GM23338 (cell line): ENCODE data around the gene STEAP1B. TPM values are rescaled to one million over a fixed set of nuclear protein-coding genes. Genes with fewer than 3 reads are reported as not detected.

ENCODE experiments used
- ATAC-seq: fragments of 200-7000 bp; cut with Tn5 transposase; 3 replicates; pipeline ENCODE4 v1.9.1; 2020
- DNase-seq: peaks from one replicate; pipeline ENCODE4 v3.0.0-alpha.2; 2015; ENCODE audit warnings: low spot score
- H2AFZ ChIP-seq: fragments of 200-600 bp; sonication (generic); 2 replicates; pipeline ENCODE4 v1.8.0; 2016; ENCODE audit warnings: antibody characterized with exemption, mild to moderate bottlenecking, moderate library complexity
- H3F3A ChIP-seq: fragments of 200-600 bp; sonication (generic); replicated peaks from 2 replicates; pipeline ENCODE4 v1.8.0; 2017; ENCODE audit warnings: antibody characterized with exemption, mixed run types, low read depth
- H3K27ac ChIP-seq: fragments of 200-600 bp; sonication (generic); 2 replicates; pipeline ENCODE4 v1.6.1; 2016; ENCODE audit warnings: low read depth
- H3K27me3 ChIP-seq: fragments of 200-600 bp; sonication (generic); 2 replicates; pipeline ENCODE4 v1.8.0; 2016; ENCODE audit warnings: mild to moderate bottlenecking, mixed run types, moderate library complexity; ENCODE audit not compliant: insufficient read depth
- H3K36me3 ChIP-seq: fragments of 200-600 bp; sonication (generic); 2 replicates; pipeline ENCODE4 v1.8.0; 2016; ENCODE audit warnings: mild to moderate bottlenecking; ENCODE audit not compliant: insufficient read depth
- H3K4me1 ChIP-seq: fragments of 200-600 bp; sonication (generic); 2 replicates; pipeline ENCODE4 v1.8.0; 2016; ENCODE audit warnings: mild to moderate bottlenecking, moderate library complexity; ENCODE audit not compliant: insufficient read depth
- H3K4me2 ChIP-seq: fragments of 200-600 bp; sonication (generic); 2 replicates; pipeline ENCODE4 v1.7.1; 2017; ENCODE audit warnings: mixed run types
- H3K4me3 ChIP-seq: fragments of 200-600 bp; sonication (generic); 2 replicates; pipeline ENCODE4 v1.6.1; 2016; ENCODE audit warnings: mixed run types
- H3K79me2 ChIP-seq: fragments of 200-600 bp; sonication (generic); replicated peaks from 2 replicates; pipeline ENCODE4 v1.8.0; 2017; ENCODE audit warnings: mild to moderate bottlenecking; ENCODE audit not compliant: insufficient read depth
- H3K9me2 ChIP-seq: fragments of 200-600 bp; sonication (generic); 2 replicates; pipeline ENCODE4 v1.8.0; 2017; ENCODE audit not compliant: insufficient read depth
- H4K20me1 ChIP-seq: fragments of 200-600 bp; sonication (generic); replicated peaks from 2 replicates; pipeline ENCODE4 v1.8.0; 2017; ENCODE audit warnings: mild to moderate bottlenecking; ENCODE audit not compliant: insufficient read depth
- H3K27ac Mint-ChIP-seq: 2 replicates; pipeline ENCODE4 v1.8.0; 2020; ENCODE audit warnings: inconsistent platforms, mild to moderate bottlenecking, moderate library complexity, mixed read lengths
- H3K27me3 Mint-ChIP-seq: 3 replicates; pipeline ENCODE4 v1.8.0; 2022; ENCODE audit warnings: low read depth, mild to moderate bottlenecking, moderate library complexity, mixed read lengths, inconsistent platforms; ENCODE audit not compliant: insufficient read depth, poor library complexity
- H3K36me3 Mint-ChIP-seq: 3 replicates; pipeline ENCODE4 v1.8.0; 2021; ENCODE audit warnings: low read depth, mild to moderate bottlenecking, inconsistent platforms, moderate library complexity, mixed read lengths
- H3K4me1 Mint-ChIP-seq: 3 replicates; pipeline ENCODE4 v1.8.0; 2020; ENCODE audit warnings: mild to moderate bottlenecking, inconsistent platforms, mixed read lengths
- H3K4me3 Mint-ChIP-seq: 3 replicates; pipeline ENCODE4 v1.8.0; 2021; ENCODE audit warnings: moderate library complexity, mild to moderate bottlenecking, inconsistent platforms, mixed read lengths
- H3K9me3 Mint-ChIP-seq: 3 replicates; pipeline ENCODE4 v1.8.0; 2020; ENCODE audit warnings: moderate library complexity, mild to moderate bottlenecking, inconsistent platforms, mixed read lengths
- CREB1 ChIP-seq: fragments of 250-450 bp; sonication (Bioruptor Pico); IDR thresholded peaks from 2 replicates; pipeline ENCODE4 v1.5.0; 2020; ENCODE audit warnings: low read depth, mild to moderate bottlenecking, moderate library complexity
- CTCF ChIP-seq, 2 experiments: fragments of 200-600 bp in 1 of 2; sonication (generic) in 1 of 2; conservative IDR thresholded peaks; 2 replicates each; pipeline versions ENCODE4 v1.5.1 to v1.6.1; 2016 to 2017; ENCODE audit warnings: antibody characterized with exemption in 2 of 2, low read depth in 2 of 2, mild to moderate bottlenecking in 2 of 2, moderate library complexity in 1 of 2
- EZH2phosphoT487 ChIP-seq: fragments of 200-600 bp; sonication (generic); IDR thresholded peaks from one replicate; pipeline ENCODE4 v1.8.1; 2018; ENCODE audit warnings: antibody characterized with exemption; ENCODE audit not compliant: unreplicated experiment
- NANOG ChIP-seq: IDR thresholded peaks from 2 replicates; pipeline ENCODE4 v1.6.1; 2016; ENCODE audit warnings: antibody characterized with exemption, borderline replicate concordance
- STAT1 ChIP-seq: IDR thresholded peaks from one replicate; pipeline ENCODE4 v1.6.1; 2016; ENCODE audit warnings: antibody characterized with exemption; ENCODE audit not compliant: unreplicated experiment
- ZNF114 ChIP-seq: fragments of 250-450 bp; sonication (Bioruptor Pico); IDR thresholded peaks from 2 replicates; pipeline ENCODE4 v1.5.0; 2020; ENCODE audit warnings: mild to moderate bottlenecking, moderate library complexity
- ZNF462 ChIP-seq: fragments of 250-450 bp; sonication (Bioruptor Pico); IDR thresholded peaks from 2 replicates; pipeline ENCODE4 v1.5.0; 2020; ENCODE audit warnings: mild to moderate bottlenecking, moderate library complexity
- polyA plus RNA-seq: library from polyadenylated mRNA; unstranded; fragments of >200 nt; fragmentation: Nextera tagmentation; extraction: Ambion mirVana; gene quantifications from 2 replicates; pipeline ENCODE4 v1.2.1, GENCODE V29; 2016
- total RNA-seq: library from RNA; depleted of rRNA; stranded (reverse); fragments of >200 nt; shearing (Covaris generic); gene quantifications from 2 replicates; pipeline ENCODE4 v1.2.3, GENCODE V29; 2014

STEAP1B gene
- total and polyA plus RNA-seq, 2 experiments from 2014 or later, result 4.9 to 16.5 TPM

GRCh38 chr7:22444181-22444971 is 55.6 kb downstream of the STEAP1B start:
- H4K20me1 ChIP-seq, result no peaks in the 10 kb centered on the region
- Mint-ChIP-seq H3K4me3 (no peak overlapping the region), H3K36me3 (no peaks in the 10 kb centered on the region), H3K27ac (no peak overlapping the region), H3K4me1 (peaks cover 30% of the 10 kb centered on the region), H3K9me3 (no peaks in the 10 kb centered on the region), H3K27me3 (peaks cover 4% of the 10 kb centered on the region)
- DNase-seq, result no peak
- H3K4me1 ChIP-seq, result no peaks in the 10 kb centered on the region; the same call in 1 of the 2 replicates
- TF ChIP-seq ZNF114 (CRISPR knock-in tag) (no peak), CTCF (conservative IDR thresholded peaks at IDR 0.05; ENCODE audit: low read depth in 2 of 2) (no peak), EZH2phosphoT487 (no peak), ZNF462 (CRISPR knock-in tag) (no peak), CREB1 (CRISPR knock-in tag) (no peak), NANOG (no peak), STAT1 (no peak)
- no peak overlapping the region for H3K4me2 ChIP-seq
- H3K36me3 ChIP-seq, result no peaks in the 10 kb centered on the region
- ATAC-seq, result no peak
- no peak overlapping the region for H3K27ac ChIP-seq
- H2AFZ ChIP-seq, result no peak overlapping the region
- peaks cover 5% of the 10 kb centered on the region; the same call in 1 of the 2 replicates for H3K9me2 ChIP-seq
- no peaks in the 10 kb centered on the region for H3K27me3 ChIP-seq
- H3F3A ChIP-seq, result no peaks in the 10 kb centered on the region
- no peak overlapping the region for H3K4me3 ChIP-seq
- no peaks in the 10 kb centered on the region for H3K79me2 ChIP-seq
